Peyer's patch (tissue), 4 donors: ENCODE results near the gene C11orf91. TPM values are rescaled to one million over a fixed set of nuclear protein-coding genes. Genes with fewer than 3 reads are reported as not detected.
"Not testable (repeated sequence)": the region's sequence is repeated elsewhere in the genome, so short reads cannot be mapped to it uniquely, and the experiment has no call there.

Source experiments
- DNase-seq, 3 donors: peaks; one replicate each; pipeline ENCODE4 v3.0.0-alpha.2; 2017 to 2019
- H3K27ac ChIP-seq, 4 donors: fragments of 200-600 bp; sonication (generic); one replicate each; pipeline ENCODE4 v1.5.1; 2016 to 2019
- H3K27me3 ChIP-seq, 2 donors: fragments of 200-600 bp; sonication (generic); one replicate each; pipeline ENCODE4 v1.5.1; 2019
- H3K36me3 ChIP-seq, 3 donors: fragments of 200-600 bp; sonication (generic); one replicate each; pipeline ENCODE4 v1.5.1; 2016 to 2019
- H3K4me1 ChIP-seq, 4 donors: fragments of 200-600 bp; sonication (generic); one replicate each; pipeline ENCODE4 v1.5.1; 2016 to 2019
- H3K4me3 ChIP-seq, 4 donors: fragments of 200-600 bp; sonication (generic); 1 replicate in 3 of 4; 2 replicates in 1 of 4; pipeline ENCODE4 v1.5.1; 2016 to 2019; ENCODE audit warnings: mild to moderate bottlenecking in 1 of 4
- H3K9me3 ChIP-seq, 4 donors: fragments of 200-600 bp; sonication (generic); one replicate each; pipeline ENCODE4 v1.5.1; 2016 to 2019; ENCODE audit warnings: mild to moderate bottlenecking in 1 of 4
- POLR2A ChIP-seq, 2 donors: fragments of 450-650 bp; IDR thresholded peaks; one replicate each; pipeline ENCODE4 v1.5.1; 2017; ENCODE audit warnings: antibody characterized with exemption in 2 of 2, mild to moderate bottlenecking in 2 of 2, moderate library complexity in 2 of 2
- total RNA-seq, 4 donors: library from RNA; depleted of rRNA; stranded (reverse); fragments of >200 nt; gene quantifications; one replicate each; pipeline ENCODE4 v1.1.0, GENCODE V29; 2016
- TF ChIP-seq, protein P1 (sequence below), 6 experiments: fragments of 450-650 bp in 4 of 6; fragments of 200-600 bp in 2 of 6; sonication (generic) in 1 of 6; IDR thresholded peaks; one replicate each; pipeline ENCODE4 v1.5.1; 2017 to 2019; ENCODE audit warnings: antibody characterized with exemption in 6 of 6, mild to moderate bottlenecking in 3 of 6, moderate library complexity in 1 of 6

C11orf91 gene
- total RNA-seq, 4 donors from 2014 or later, result not detected

DNA sequence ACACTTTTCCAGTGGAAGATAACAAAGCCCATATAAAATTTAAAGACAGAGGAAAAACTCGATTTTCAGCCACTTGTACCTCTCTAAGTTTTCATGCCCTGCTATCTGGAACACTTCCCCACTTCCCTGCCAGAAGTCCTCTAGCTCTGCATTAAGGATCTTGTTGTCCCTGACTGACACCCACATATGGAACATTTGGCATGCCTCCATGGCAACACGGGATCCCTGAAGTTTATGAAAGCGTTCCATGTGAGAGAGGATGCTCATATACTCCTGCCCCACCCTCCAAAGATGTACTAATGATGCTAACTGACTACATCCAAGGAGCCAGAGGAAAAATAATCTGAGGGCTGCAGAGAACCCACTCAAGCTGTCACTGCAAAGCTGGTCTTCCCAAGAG, 8.8 kb upstream of the C11orf91 start:
- Histone ChIP-seq H3K4me3 (no peak overlapping the region), H3K4me1 (peaks cover 0 to 7% (median 2%) of the 10 kb centered on the region in 4 donors), H3K9me3 (no peaks in the 10 kb centered on the region), H3K27ac (no peak overlapping the region), H3K36me3 (peaks cover 0 to 32% (median 0%) of the 10 kb centered on the region in 3 donors), H3K27me3 (no peaks in the 10 kb centered on the region)
- DNase-seq, result no peak
- TF ChIP-seq, protein P1, sequence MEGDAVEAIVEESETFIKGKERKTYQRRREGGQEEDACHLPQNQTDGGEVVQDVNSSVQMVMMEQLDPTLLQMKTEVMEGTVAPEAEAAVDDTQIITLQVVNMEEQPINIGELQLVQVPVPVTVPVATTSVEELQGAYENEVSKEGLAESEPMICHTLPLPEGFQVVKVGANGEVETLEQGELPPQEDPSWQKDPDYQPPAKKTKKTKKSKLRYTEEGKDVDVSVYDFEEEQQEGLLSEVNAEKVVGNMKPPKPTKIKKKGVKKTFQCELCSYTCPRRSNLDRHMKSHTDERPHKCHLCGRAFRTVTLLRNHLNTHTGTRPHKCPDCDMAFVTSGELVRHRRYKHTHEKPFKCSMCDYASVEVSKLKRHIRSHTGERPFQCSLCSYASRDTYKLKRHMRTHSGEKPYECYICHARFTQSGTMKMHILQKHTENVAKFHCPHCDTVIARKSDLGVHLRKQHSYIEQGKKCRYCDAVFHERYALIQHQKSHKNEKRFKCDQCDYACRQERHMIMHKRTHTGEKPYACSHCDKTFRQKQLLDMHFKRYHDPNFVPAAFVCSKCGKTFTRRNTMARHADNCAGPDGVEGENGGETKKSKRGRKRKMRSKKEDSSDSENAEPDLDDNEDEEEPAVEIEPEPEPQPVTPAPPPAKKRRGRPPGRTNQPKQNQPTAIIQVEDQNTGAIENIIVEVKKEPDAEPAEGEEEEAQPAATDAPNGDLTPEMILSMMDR (IDR thresholded peaks at IDR 0.05), result no peak
- no peak for TF ChIP-seq POLR2A (IDR thresholded peaks at IDR 0.05)

GRCh38 chr11:33708985-33709384, 8.4 kb upstream of the C11orf91 start:
- no peak overlapping the region for H3K4me3 ChIP-seq
- H3K27ac ChIP-seq, result no peak overlapping the region
- TF ChIP-seq, protein P1 (IDR thresholded peaks at IDR 0.05), result no peak
- TF ChIP-seq POLR2A (IDR thresholded peaks at IDR 0.05), result no peak
- H3K36me3 ChIP-seq, result peaks cover 0 to 32% (median 0%) of the 10 kb centered on the region in 3 donors
- peaks cover 0 to 7% (median 2%) of the 10 kb centered on the region in 4 donors for H3K4me1 ChIP-seq
- DNase-seq, result no peak
- no peaks in the 10 kb centered on the region for H3K9me3 ChIP-seq
- H3K27me3 ChIP-seq, result no peaks in the 10 kb centered on the region

DNA sequence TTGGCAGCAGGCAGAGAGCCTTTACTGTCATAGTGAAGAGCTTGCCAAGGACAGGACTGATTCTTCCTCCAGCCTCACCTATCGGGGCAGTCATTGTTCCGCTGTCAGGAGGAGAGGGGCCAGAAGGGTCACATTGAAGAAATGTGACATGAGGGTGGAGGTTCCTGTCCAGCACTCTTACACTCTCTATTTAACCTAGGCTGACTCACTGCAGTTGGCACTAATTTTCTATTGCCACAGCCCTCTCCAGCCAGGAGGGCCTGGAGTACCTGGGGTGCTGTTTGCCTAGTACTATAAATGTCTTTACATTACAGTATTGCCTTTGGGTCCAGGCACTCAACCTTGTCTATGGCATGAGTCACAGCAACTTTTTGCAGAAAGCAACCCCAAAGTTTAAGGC, 7.2 kb upstream of the C11orf91 start:
- H3K4me3 ChIP-seq, H3K27ac ChIP-seq, H3K9me3 ChIP-seq, H3K27me3 ChIP-seq, DNase-seq, H3K4me1 ChIP-seq: not testable (repeated sequence)
- H3K36me3 ChIP-seq, result peaks cover 0 to 32% (median 0%) of the 10 kb centered on the region in 3 donors

DNA sequence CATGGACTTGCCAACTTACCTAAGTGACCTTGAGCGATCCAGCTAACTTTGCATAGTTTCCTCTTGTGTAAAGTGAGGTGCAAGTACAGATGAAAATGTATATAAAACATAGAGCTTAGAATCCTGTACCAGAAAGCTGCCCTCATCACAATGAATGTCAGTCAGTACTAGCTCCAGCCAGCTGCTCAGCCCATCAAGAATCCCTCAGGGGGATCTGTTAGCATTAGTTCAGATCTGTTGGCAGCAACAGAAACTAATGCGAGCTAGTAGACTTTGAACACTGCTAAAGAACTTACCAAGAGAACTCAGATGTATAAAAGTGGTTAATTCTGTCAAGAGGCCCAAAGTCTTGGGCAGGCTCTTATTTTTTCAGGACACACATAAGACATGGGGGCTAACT, 6.3 kb upstream of the C11orf91 start:
- Histone ChIP-seq H3K9me3 (no peaks in the 10 kb centered on the region), H3K4me1 (peaks cover 0 to 13% (median 10%) of the 10 kb centered on the region in 4 donors), H3K27ac (peak overlapping the region in 2 of 4 donors; percentile 10 to 18), H3K4me3 (no peak overlapping the region), H3K36me3 (peaks cover 0 to 28% (median 0%) of the 10 kb centered on the region in 3 donors), H3K27me3 (no peaks in the 10 kb centered on the region)
- DNase-seq, result no peak
- no peak for TF ChIP-seq POLR2A (IDR thresholded peaks at IDR 0.05)
- TF ChIP-seq, protein P1 (IDR thresholded peaks at IDR 0.05), result no peak

DNA sequence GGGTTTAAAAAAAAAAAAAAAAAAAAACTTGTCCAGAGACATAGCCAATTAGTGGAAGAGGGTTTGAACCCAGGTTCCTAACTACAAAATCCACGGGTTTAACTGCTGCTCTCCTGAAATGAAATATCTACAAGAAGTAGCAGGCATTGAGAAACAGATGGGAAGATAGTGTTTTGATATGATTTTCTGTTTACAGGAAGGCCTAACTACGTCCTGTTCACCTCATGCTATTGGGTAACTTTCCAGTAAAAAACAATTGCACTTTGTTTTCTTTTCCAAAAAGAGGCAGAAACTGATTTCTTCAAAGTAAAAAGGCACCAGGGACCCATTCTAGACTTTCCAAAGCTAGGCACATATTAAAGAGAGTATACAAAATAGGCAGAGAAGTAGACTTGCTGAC, 5.9 kb upstream of the C11orf91 start:
- no peaks in the 10 kb centered on the region for H3K27me3 ChIP-seq
- no peaks in the 10 kb centered on the region for H3K9me3 ChIP-seq

DNA sequence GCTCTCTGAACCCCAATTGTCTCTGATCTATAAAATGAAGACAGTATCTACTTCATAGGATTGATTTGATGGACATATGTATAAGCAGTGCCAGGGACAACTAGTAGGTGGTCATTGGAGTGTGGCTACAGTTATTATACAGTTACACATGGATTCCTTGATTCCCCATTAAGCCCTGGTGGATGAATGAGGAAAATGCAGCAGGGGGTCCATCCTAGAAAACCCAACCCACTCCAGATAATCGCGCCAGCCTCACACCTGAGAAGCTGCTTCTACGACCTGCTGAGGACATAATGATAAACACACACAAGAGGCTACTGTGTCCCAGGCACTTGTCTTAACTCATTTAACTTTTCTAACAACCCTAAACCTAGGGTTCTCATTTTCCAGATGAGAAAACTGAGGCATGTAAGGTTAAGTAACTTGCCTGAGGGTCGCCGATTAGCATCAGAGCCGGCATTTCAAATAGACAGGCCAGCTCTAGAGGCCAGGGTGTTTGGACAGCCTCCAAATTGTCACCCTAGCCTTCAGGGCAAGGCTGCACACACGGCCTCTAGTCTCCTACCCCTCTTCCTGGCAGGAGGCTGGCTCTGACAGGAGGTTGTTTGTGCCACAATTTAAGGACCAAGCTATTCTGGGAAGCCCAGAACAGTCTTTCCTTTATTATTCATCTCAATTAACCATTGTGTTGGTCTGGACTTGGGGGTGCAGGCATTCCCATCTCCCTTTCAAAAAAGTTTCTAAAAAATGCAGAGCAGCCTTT, 3.8 kb upstream of the C11orf91 start:
- Histone ChIP-seq H3K9me3 (no peaks in the 10 kb centered on the region), H3K36me3 (peaks cover 0 to 19% (median 0%) of the 10 kb centered on the region in 3 donors), H3K4me3 (no peak overlapping the region), H3K4me1 (peaks cover 6 to 28% (median 20%) of the 10 kb centered on the region in 4 donors), H3K27ac (peak overlapping the region in 2 of 4 donors; percentile 75 to 91), H3K27me3 (no peaks in the 10 kb centered on the region)
- no peak for DNase-seq
- no peak for TF ChIP-seq POLR2A (IDR thresholded peaks at IDR 0.05)
- TF ChIP-seq, protein P1 (IDR thresholded peaks at IDR 0.05), result no peak

More for the DNA sequence above, 5.9 kb upstream of the C11orf91 start:
- H3K4me3 ChIP-seq, result no peak overlapping the region
- H3K36me3 ChIP-seq, result peaks cover 0 to 28% (median 0%) of the 10 kb centered on the region in 3 donors
- peaks cover 0 to 17% (median 14%) of the 10 kb centered on the region in 4 donors for H3K4me1 ChIP-seq
- no peak for TF ChIP-seq POLR2A (IDR thresholded peaks at IDR 0.05)
- TF ChIP-seq, protein P1 (IDR thresholded peaks at IDR 0.05), result no peak
- H3K27ac ChIP-seq, result peak overlapping the region in 1 of 4 donors; percentile 18
- DNase-seq, result no peak
